Large intestine (tissue), 12 donors: ENCODE results near the gene SLCO4C1. TPM values are rescaled to one million over a fixed set of nuclear protein-coding genes. Genes with fewer than 3 reads are reported as not detected.
"Not testable (repeated sequence)": the region's sequence is repeated elsewhere in the genome, so short reads cannot be mapped to it uniquely, and the experiment has no call there.

Experiments
- DNase-seq, 2 donors: peaks; one replicate each; pipeline versions ENCODE4 v3.0.0 to v3.0.0-alpha.2; 2013
- H3K27ac ChIP-seq: one replicate; pipeline ENCODE4 v1.5.1; 2013; ENCODE audit warnings: low read length
- H3K27me3 ChIP-seq: 2 replicates; pipeline ENCODE4 v1.6.1; 2013; ENCODE audit warnings: low read length; ENCODE audit not compliant: control insufficient read depth, insufficient read depth
- H3K36me3 ChIP-seq: 2 replicates; pipeline ENCODE4 v1.6.1; 2013; ENCODE audit warnings: low read length; ENCODE audit not compliant: control insufficient read depth, insufficient read depth
- H3K4me1 ChIP-seq: one replicate; pipeline ENCODE4 v1.6.1; 2013; ENCODE audit warnings: low read length; ENCODE audit not compliant: control insufficient read depth, insufficient read depth
- H3K4me3 ChIP-seq: one replicate; pipeline ENCODE4 v1.5.1; 2013; ENCODE audit warnings: low read length
- H3K9me3 ChIP-seq: one replicate; pipeline ENCODE4 v1.6.1; 2013; ENCODE audit warnings: mild to moderate bottlenecking, low read depth, low read length, moderate library complexity; ENCODE audit not compliant: control insufficient read depth
- WGBS: methylation state at CpG from one replicate; pipeline ENCODE4 v1.1.5; 2013; ENCODE audit warnings: low lambda C conversion rate; ENCODE audit not compliant: insufficient coverage; 5-methylcytosine and 5-hydroxymethylcytosine counted together
- long read RNA-seq, 11 donors: transcript quantifications; one replicate each; lab custom pipeline, GENCODE V29; 2026
- polyA plus RNA-seq: library from polyadenylated mRNA; unstranded; fragments of 120-200 nt; gene quantifications from one replicate; pipeline ENCODE4 v1.2.1, GENCODE V29; 2013

The SLCO4C1 gene
- 24.9 TPM for polyA plus RNA-seq
- long read RNA-seq, donor 1, full-length matches to known transcripts = 2 of 2 reads
- long read RNA-seq, donor 1, partial matches to known transcripts = 0 of 2 reads
- long read RNA-seq, donor 1, other reads (novel, unspliced or antisense) = 0 of 2 reads
- long read RNA-seq, donor 2, full-length matches to known transcripts = 3 of 3 reads
- long read RNA-seq, donor 2, partial matches to known transcripts = 0 of 3 reads
- long read RNA-seq, donor 2, other reads (novel, unspliced or antisense) = 0 of 3 reads
- long read RNA-seq, donor 3, full-length matches to known transcripts = 4 of 4 reads
- long read RNA-seq, donor 3, partial matches to known transcripts = 0 of 4 reads
- long read RNA-seq, donor 3, other reads (novel, unspliced or antisense) = 0 of 4 reads
- long read RNA-seq, donor 4 = 0 reads
- long read RNA-seq, donor 5, full-length matches to known transcripts = 4 of 4 reads
- long read RNA-seq, donor 5, partial matches to known transcripts = 0 of 4 reads
- long read RNA-seq, donor 5, other reads (novel, unspliced or antisense) = 0 of 4 reads
- long read RNA-seq, donor 6, full-length matches to known transcripts = 11 of 11 reads
- long read RNA-seq, donor 6, partial matches to known transcripts = 0 of 11 reads
- long read RNA-seq, donor 6, other reads (novel, unspliced or antisense) = 0 of 11 reads
- long read RNA-seq, donor 7 = 0 reads
- long read RNA-seq, donor 8, full-length matches to known transcripts = 4 of 4 reads
- long read RNA-seq, donor 8, partial matches to known transcripts = 0 of 4 reads
- long read RNA-seq, donor 8, other reads (novel, unspliced or antisense) = 0 of 4 reads
- long read RNA-seq, donor 9, full-length matches to known transcripts = 3 of 3 reads
- long read RNA-seq, donor 9, partial matches to known transcripts = 0 of 3 reads
- long read RNA-seq, donor 9, other reads (novel, unspliced or antisense) = 0 of 3 reads
- long read RNA-seq, donor 10, full-length matches to known transcripts = 8 of 8 reads
- long read RNA-seq, donor 10, partial matches to known transcripts = 0 of 8 reads
- long read RNA-seq, donor 10, other reads (novel, unspliced or antisense) = 0 of 8 reads
- long read RNA-seq, donor 11, full-length matches to known transcripts = 2 of 2 reads
- long read RNA-seq, donor 11, partial matches to known transcripts = 0 of 2 reads
- long read RNA-seq, donor 11, other reads (novel, unspliced or antisense) = 0 of 2 reads

GRCh38 chr5:102296178-102296817 lies at the start of gene SLCO4C1:
SLCO4C1 (minus strand) TSS chr5:102296284; CDS start chr5:102296262, 22 bp downstream.
- no CpG with 5 or more reads among the region's 42 CpGs for WGBS
- no peaks in the 10 kb centered on the region for H3K36me3 ChIP-seq
- H3K9me3 ChIP-seq = no peaks in the 10 kb centered on the region
- peak; percentile 92 to 95 for DNase-seq
- H3K27ac ChIP-seq = peak within 1 kb of the TSS; percentile 74
- peak within 1 kb of the TSS; percentile 73 for H3K4me3 ChIP-seq
- no peaks in the 10 kb centered on the region for H3K4me1 ChIP-seq
- no peaks in the 10 kb centered on the region for H3K27me3 ChIP-seq

GRCh38 chr5:102341681-102342288 lies 45.7 kb upstream of the SLCO4C1 start:
- Histone ChIP-seq H3K4me1 (no peaks in the 10 kb centered on the region), H3K27me3 (no peaks in the 10 kb centered on the region), H3K27ac (no peak overlapping the region), H3K36me3 (no peaks in the 10 kb centered on the region), H3K4me3 (no peak overlapping the region), H3K9me3 (no peaks in the 10 kb centered on the region)
- DNase-seq = no peak
- WGBS = no CpG with 5 or more reads among the region's 2 CpGs

- WGBS = 88% methylated on average over 1 of the region's 2 CpGs
- H3K9me3 ChIP-seq = no peaks in the 10 kb centered on the region
- DNase-seq = no peak
- no peak overlapping the region for H3K27ac ChIP-seq
- H3K27me3 ChIP-seq = no peaks in the 10 kb centered on the region
- H3K4me3 ChIP-seq = no peak overlapping the region
- H3K36me3 ChIP-seq = no peaks in the 10 kb centered on the region
- no peaks in the 10 kb centered on the region for H3K4me1 ChIP-seq
Measured at GRCh38 chr5:102324714-102325113, 28.6 kb upstream of the SLCO4C1 start.

- 100% methylated on average over 1 of the region's 4 CpGs for WGBS
- H3K27ac ChIP-seq, H3K4me3 ChIP-seq, H3K36me3 ChIP-seq, DNase-seq, H3K27me3 ChIP-seq, H3K9me3 ChIP-seq, H3K4me1 ChIP-seq: not testable (repeated sequence)
Measured at GRCh38 chr5:102318801-102319200, 22.7 kb upstream of the SLCO4C1 start.

DNA sequence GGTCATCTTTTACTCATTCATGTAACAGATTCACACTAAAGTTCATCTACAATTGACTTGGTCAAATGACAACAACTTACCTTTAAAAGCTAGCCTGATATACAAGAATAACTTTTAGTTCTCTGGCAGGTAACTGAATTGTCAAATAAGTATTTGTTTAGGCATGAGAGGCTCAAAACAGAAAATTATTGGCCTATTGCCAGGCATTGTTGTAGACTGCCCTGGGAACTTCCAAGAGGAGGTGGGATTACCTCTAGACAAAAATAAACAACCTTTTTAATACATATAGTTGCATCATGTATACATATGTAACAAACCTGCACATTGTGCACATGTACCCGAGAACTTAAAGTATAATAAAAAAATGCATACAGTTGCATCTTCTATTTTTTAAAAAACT lies 18.2 kb upstream of the SLCO4C1 start:
- WGBS = no CpG with 5 or more reads among the region's 1 CpG
- H3K4me3 ChIP-seq = no peak overlapping the region
- H3K36me3 ChIP-seq = no peaks in the 10 kb centered on the region
- no peaks in the 10 kb centered on the region for H3K4me1 ChIP-seq
- H3K9me3 ChIP-seq = no peaks in the 10 kb centered on the region
- DNase-seq = no peak
- H3K27me3 ChIP-seq = no peaks in the 10 kb centered on the region
- no peak overlapping the region for H3K27ac ChIP-seq

DNA sequence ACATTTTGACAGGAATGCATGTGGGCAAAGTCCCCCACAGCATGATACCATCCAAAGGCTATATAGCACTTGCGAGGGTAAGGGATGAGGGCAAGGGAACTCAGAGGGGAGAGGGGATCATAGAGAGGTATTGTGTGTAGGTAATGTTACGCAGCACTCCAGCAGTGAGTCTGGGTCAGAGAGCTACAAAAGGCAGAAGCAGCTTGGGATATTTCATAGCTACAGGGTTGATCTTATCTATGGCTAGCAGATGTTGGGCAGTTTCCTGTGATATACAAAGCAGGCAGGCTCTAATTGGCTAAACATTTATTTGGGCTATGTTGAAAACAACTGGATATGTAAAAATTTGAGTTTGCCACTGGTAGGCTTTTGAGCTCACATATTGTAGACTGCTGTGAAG lies 17.8 kb upstream of the SLCO4C1 start:
- H3K4me3 ChIP-seq = no peak overlapping the region
- H3K36me3 ChIP-seq = no peaks in the 10 kb centered on the region
- H3K4me1 ChIP-seq = no peaks in the 10 kb centered on the region
- DNase-seq = no peak
- H3K9me3 ChIP-seq = no peaks in the 10 kb centered on the region
- no CpG with 5 or more reads among the region's 2 CpGs for WGBS
- H3K27me3 ChIP-seq = no peaks in the 10 kb centered on the region
- no peak overlapping the region for H3K27ac ChIP-seq

- no peak for DNase-seq
- WGBS = 100% methylated on average over 1 of the region's 5 CpGs
- Histone ChIP-seq H3K9me3 (no peaks in the 10 kb centered on the region), H3K4me3 (no peak overlapping the region), H3K36me3 (no peaks in the 10 kb centered on the region), H3K4me1 (no peaks in the 10 kb centered on the region), H3K27ac (no peak overlapping the region), H3K27me3 (no peaks in the 10 kb centered on the region)
Measured at GRCh38 chr5:102312586-102313370, 16.7 kb upstream of the SLCO4C1 start.

- H3K27me3 ChIP-seq = no peaks in the 10 kb centered on the region
- H3K27ac ChIP-seq = no peak overlapping the region
- H3K4me1 ChIP-seq = no peaks in the 10 kb centered on the region
- no peaks in the 10 kb centered on the region for H3K36me3 ChIP-seq
- no CpG with 5 or more reads among the region's 3 CpGs for WGBS
- no peaks in the 10 kb centered on the region for H3K9me3 ChIP-seq
- H3K4me3 ChIP-seq = no peak overlapping the region
- DNase-seq = no peak
Measured at GRCh38 chr5:102309586-102309985, 13.5 kb upstream of the SLCO4C1 start.

DNA sequence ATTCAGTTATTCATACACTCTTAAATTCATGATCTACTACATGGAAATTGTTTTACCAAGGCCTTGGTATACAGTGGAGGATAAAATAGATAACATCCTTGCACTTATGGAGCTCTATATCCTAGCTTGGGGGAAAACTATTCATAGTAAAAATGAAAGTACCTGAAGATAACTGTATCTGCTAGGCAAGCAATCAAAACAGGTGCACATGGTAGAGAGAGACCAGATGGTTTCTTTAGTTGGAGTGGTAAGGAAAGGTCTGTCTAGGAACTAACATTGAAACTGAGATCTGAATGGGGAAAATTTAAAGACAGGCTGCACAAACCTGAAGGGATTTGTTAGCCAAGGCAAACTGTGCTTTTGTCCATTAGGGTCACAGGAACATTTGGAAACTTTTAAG lies 11.1 kb upstream of the SLCO4C1 start:
- Histone ChIP-seq H3K4me1 (no peaks in the 10 kb centered on the region), H3K4me3 (no peak overlapping the region), H3K27me3 (no peaks in the 10 kb centered on the region), H3K27ac (no peak overlapping the region), H3K9me3 (no peaks in the 10 kb centered on the region), H3K36me3 (no peaks in the 10 kb centered on the region)
- no peak for DNase-seq
